GM18508 (cell line): ENCODE data around the gene UPK3BL2.
"Not testable (repeated sequence)": the region's sequence is repeated elsewhere in the genome, so short reads cannot be mapped to it uniquely, and the experiment has no call there.

Experiments
- ATAC-seq: cut with Tn5 transposase; IDR thresholded peaks from one replicate; pipeline ENCODE4 v1.9.1; 2021; ENCODE audit warnings: moderate number of reproducible peaks; ENCODE audit not compliant: insufficient read depth, unreplicated experiment

UPK3BL2 gene

DNA sequence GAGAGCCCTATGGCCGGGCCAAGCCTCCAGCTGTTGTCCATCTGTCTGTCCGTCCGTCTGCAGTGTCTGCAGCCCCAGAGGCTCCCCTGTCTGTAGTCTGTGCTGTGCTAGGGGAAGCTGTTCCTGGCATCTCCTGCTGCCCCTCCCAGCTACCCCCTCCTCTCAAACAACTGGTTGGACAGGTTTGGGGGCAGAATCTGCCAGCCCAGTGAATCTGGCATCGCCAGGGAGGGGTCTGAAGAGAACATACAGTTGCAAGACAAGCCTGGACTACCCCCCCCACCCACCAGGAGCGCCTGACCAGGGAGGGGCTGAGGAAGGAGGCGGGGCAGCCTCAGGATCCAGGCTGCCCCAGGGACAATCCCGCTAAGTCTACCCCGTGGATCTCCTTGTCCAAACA lies at the start of gene UPK3BL2:
Gene UPK3BL2, minus strand, starts transcription at position 101 of the 400 bp plus-strand sequence. Its CDS starts 60 bp downstream, at position 41.
- ATAC-seq: not testable (repeated sequence)

DNA sequence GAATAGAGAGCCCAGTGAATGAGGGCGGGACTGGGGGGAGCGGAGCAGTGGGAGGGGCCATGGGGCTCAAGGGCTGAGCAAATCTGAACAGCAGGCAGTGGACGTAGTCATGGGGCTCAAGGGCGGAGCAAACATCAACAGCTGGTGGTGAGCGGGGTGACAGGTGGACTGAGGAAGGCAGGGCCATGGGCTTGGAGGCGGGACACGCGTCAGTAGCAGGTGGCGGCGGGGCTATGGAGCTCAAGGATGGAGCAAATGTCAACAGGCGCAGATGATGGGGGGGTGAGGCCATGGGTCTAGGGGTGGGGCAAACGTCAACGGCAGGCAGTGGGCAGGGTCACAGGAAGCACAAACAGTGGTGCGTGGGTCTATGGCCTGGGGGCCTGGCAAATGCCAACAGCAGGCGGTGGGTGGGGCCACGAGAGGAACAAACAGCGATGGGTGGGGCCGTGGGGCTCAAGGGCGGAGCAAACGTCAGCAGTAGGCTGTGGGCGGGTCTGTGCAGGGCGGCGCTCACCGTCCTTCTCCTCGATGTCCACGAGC lies 49.1 kb upstream of the UPK3BL2 start:
- ATAC-seq: not testable (repeated sequence)

GRCh38 chr7:102589857-102590256 lies 46.4 kb upstream of the UPK3BL2 start:
- ATAC-seq: peak; percentile 32

GRCh38 chr7:102583495-102583894 lies 40.0 kb upstream of the UPK3BL2 start:
- not testable (repeated sequence) for ATAC-seq

DNA sequence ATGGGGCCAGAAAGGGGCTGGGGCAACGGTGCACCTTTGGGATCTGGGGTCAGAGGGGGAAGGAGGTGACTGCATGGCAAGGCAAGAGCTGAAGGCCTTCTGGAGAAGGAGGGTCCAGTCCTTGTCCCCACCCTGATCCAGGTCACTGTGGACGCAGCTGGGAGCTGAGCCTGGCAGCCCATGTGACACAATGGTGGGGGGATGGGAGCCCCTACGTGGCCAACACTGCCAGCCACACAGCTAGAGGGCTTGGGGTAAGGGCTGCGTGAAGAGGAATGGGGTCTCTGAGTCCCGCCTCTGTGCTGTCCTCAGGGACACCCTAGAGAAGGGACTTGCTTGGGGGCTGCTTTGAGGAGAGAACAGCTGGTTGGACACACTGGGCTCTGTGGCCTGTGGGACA lies 38.2 kb upstream of the UPK3BL2 start:
- not testable (repeated sequence) for ATAC-seq

DNA sequence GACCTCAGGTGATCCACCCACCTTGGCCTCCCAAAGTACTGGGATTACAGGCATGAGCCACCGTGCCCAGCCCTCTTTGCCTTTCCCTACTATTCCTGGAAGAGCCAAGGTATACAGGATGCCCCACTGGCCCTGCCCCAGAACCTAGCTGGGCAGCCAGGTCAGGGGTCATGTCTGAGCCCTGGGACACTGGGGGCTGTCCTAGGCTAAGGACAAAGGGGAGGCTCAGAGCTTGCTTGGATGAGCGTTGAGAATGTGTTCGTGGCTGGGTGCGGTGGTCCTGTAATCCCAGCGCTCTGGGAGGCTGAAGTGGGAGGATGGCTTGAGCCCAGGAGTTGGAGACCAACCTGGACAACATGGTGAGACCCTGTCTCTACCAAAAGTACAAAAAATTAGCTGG lies 35.0 kb upstream of the UPK3BL2 start:
- not testable (repeated sequence) for ATAC-seq

- ATAC-seq: not testable (repeated sequence)
These were observed 34.1 kb upstream of the UPK3BL2 start for GRCh38 chr7:102577315-102578240.

DNA sequence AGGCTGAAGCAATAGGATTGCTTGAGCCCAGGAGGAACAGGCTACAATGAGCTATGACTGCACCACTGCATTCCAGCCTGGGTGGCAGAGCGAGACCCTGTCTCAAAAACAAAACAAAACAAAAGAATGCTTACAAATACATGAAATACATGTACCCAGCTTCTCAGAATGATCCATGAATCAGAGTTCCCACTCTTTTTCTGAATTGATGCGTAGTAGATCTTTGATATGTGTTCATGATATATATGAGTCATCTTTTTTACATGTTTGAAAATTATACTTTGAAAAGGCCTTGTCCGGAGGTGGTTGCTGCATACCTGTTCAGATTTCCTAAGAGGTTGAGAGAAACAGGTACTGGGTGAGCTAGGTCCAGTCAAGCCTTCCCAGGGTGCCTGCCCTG lies 32.9 kb upstream of the UPK3BL2 start:
- not testable (repeated sequence) for ATAC-seq

DNA sequence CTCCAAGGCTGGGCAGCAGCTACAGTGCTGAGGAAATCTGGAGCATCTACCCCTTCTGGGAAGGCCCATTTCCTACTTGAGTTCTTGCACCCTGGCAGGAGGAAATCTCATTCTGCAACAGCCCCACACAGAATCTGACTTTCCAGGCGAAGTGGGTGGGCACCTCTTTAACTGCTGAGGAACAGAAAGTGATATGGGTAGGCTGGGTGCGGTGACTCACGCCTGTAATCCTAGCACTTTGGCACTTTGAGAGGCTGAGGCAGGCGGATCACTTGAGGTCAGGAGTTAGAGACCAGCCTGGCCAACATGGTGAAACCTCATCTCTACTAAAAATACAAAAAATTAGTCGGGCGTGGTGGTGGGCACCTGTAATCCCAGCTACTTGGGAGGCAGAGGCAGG lies 31.1 kb upstream of the UPK3BL2 start:
- ATAC-seq: not testable (repeated sequence)

DNA sequence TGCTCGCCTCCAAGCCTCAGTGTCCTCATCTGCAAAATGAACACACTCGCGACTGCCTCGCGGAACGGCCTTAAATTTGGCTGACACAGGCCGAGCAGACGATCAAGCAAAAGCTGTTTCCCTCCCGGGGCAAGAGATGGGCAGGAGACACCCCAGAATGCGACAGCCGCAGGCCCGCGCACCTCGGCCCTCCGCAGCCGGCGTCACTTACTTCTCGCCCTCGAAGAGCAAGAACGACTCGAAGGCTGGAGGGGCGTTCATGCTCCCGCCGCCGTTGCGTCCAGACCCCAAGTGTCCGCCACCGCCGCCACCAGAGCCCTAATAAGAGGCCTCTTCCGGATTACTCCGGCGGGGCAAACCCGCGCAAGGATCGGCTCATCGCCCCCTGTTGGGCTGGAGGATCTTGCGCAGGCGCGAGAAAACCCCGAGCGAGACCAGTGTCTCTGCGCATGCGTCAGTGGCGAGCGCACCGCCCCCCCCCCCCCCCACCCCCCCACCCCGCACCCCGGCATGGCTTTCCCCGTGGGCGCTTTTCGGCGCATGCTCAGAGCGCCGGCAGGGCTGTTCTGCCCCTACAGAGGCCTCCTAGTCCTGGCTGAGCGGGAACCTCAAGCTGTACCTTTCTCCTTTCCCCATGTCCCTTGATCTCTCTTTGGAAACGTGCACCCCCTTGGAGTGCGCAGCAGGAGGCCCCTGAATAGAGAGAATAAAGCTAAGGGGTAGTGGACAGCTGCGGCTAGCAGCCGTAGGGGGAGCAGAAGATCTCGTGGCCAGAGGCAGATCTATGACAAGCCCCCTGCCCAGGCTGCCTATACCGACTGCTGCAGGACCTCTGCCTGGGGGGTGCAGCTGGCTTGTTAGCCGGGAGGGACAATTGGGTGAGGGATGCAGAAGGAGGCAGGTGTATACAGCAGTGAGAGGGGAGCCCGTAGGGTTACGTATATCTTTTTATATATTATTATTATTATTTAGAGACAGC lies 29.1 kb upstream of the UPK3BL2 start, which contains the start of gene POLR2J3:
Gene POLR2J3, minus strand, starts transcription at position 323 of the 979 bp plus-strand sequence. Its CDS starts 62 bp downstream, at position 261.
- ATAC-seq: peak; percentile 80

DNA sequence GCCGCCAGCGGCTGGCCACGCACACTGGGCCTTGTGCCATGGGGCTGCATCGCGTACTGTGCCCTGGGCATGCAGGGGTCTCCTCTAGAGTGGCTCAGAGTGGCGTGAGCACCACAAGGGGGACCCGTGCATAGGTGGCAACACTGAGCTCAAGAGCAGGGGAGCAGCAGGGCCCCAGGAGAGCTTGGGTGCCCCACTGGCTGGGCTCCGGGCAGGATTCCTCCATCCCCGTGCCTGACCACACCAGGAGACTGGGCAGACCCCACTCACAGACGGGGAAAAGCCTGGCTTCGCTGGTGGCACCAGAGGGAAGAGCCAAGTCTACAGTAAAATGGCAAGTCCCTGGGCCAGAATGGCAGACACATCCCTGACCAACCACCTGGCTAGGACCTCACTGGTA lies 25.1 kb upstream of the UPK3BL2 start:
- not testable (repeated sequence) for ATAC-seq

DNA sequence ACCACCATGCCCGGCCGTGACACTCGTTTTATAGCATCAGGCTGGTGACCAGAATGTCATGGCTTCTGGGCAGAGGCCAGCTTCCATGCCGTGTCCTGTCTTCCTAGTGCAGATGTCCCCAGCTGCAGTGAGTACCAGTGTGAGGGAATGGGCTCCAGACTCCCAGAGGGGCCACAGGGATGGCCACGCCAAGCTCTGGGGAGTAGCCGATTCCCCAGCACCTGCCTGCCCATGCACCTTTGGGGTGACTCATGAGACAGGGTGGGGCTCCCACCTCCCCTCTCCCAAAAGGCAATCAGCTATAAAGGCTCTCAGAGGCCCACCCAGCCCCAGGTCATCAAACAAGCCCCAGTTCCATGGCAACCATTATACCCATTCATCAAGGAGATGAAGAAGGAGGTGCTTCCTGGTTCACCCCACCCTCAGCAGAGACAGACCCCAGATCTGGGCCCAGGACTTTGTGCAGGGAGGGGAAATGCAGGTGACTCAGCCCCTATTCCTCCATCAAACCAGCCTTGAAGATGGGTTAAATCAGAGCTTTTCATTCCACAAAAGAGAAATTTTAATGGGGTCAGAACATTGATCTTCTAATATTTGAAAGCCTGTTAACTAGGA lies 7.4 kb upstream of the UPK3BL2 start, which contains the start of gene SPDYE2:
Gene SPDYE2, plus strand, starts transcription at position 419 of the 615 bp plus-strand sequence. CDS start 2,030 bp downstream, outside the sequence.
- not testable (repeated sequence) for ATAC-seq

- peak; percentile 76 for ATAC-seq
These were observed 2.9 kb upstream of the UPK3BL2 start for GRCh38 chr7:102546353-102546752.

DNA sequence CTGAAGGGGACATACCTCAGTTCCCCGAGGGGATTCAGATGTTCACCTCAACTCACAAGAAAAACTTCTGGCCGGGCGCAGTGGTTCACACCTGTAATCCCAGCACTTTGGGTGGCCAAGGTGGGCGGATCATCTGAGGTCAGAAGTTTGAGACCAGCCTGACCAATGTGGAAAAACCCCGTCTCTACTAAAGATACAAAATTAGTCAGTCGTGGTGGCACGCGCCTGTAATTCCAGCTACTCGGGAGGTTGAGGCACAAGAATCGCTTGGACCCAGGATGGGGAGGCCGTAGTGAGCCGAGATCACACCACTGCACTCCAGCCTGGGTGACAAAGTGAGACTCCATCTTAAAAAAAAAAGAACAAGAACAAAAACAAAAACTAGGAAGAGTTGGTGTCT lies 1.8 kb upstream of the UPK3BL2 start:
- ATAC-seq: not testable (repeated sequence)

DNA sequence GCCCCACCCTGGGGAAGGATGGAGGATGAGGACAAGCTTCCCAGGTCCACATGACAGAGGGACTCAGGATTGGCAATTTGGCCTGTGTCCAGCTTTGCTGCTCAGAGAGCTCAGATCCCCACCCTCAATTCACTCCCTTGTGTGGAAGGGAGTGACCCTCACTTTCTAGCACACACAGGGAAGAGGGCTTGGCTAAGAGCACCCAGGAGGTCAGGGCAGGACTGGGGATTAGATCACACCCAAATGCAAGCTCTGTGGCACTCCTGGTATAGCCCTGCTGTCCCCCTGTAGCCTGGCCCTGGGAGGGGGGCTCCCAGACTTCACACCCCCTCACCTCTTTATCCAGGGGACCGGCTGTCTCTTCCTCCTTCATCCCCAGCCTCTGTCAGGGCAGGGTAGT lies 876 bp upstream of the UPK3BL2 start:
- not testable (repeated sequence) for ATAC-seq

DNA sequence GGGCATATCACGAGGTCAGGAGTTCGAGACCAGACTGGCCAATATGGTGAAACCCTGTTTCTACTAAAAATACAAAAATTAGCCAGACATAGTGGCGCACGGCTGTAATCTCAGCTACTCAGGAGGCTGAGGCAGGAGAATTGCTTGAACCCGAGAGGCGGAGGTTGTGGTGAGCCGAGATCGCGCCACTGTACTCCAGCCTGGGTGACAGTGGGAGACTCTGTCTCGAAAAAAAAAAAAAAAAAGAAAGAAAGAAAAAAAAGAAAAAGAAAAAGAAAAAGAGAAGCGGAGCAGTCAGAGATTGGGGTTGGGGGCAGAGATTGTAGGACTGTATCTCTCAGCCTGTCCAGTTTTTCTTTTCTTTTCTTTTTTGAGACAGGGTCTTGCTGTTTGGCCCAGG lies 725 bp downstream of the UPK3BL2 start:
- not testable (repeated sequence) for ATAC-seq

DNA sequence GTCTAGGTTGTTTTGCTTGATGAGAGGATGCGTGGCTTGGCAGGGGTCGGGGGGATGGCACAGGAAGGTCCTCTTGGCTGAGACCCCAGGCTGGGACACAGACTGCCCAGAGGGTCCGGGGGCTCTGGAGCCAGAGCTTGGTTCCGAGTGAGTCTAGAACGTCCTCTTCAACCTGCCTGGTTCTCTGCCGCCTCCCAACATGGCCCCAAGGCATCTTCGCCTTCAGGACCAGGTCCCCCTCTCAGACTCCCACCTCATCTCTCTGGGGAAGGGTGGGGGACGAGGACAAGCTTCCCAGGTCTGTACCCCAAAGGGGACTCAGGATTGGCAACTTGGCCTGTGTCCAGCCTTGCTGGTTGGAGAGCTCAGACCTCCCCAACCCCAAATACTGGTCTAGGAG lies 1.4 kb downstream of the UPK3BL2 start:
- ATAC-seq: not testable (repeated sequence)

GRCh38 chr7:102540604-102541003 lies 2.9 kb downstream of the UPK3BL2 start:
- ATAC-seq: not testable (repeated sequence)

DNA sequence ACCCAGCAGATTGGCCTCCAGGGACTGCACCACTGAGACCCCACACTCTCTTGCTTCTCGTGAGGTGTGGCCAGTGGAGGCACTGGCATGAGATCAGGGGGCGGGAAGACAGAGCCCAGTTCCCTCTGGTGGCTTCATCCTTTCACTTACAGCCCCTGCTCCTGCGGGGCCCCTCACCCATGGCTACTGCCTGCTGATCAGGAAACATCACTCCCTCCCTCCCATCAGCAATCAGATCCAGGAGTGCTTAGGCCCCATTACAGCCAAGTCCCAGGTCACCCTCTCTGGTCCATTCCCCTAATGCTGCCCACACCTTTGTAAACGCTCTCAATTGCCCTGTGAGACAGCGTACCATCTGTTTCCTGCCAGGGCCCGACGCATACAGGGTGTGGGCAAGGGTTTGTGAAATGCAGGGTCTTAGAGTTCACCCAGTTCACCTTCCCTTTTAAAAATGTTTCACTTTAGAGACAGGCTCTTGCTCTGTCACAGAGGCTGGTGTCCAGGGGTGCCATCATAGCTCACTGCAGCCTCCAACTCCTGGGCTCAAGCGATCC lies 8.4 kb downstream of the UPK3BL2 start:
- not testable (repeated sequence) for ATAC-seq
